Measurements from ENCODE around the gene CAPRIN1. TPM values are rescaled to one million over a fixed set of nuclear protein-coding genes. Genes with fewer than 3 reads are reported as not detected.

CAPRIN1 gene
- total and polyA plus RNA-seq, 2 of the 8 experiments (the other 6 are each of a cell fraction or from before 2014, with no cell fraction given) = 221 to 317 TPM

DNA sequence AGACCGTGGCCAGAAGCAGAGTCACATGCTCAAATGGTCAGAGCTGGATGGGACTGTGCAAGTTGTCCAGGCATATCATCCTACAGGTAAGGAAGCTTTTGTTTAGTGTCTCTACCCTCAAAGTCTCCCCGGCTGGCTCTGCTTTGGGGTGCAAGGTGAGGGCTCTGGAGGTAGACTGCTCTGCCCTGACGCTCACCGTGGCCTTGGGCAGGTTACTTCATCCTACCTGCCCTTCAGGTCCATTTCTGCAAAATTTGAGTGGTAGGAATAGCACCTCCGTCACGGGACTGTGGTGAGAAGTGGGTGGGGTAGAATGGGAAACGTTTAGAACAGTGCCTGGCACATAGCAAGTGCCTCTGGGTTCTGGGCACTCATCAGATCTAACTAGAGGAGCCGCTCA is 96.0 kb downstream of the CAPRIN1 start:
- Histone ChIP-seq H3K23me2 (ENCODE audit: low read depth, low read length) (no peaks in the 10 kb centered on the region), H3K4me2 (ENCODE audit: insufficient read depth in 1 of 2, low read depth in 2 of 2, low read length in 2 of 2) (no peak overlapping the region), H4K91ac (replicated peaks; ENCODE audit: insufficient read length, low read length) (no peak overlapping the region), H3K9me3 (ENCODE audit: insufficient read depth in 2 of 2, low read depth in 1 of 2, low read length in 1 of 2) (no peaks in the 10 kb centered on the region), H3K27me3 (replicated peaks in 1 of 4; ENCODE audit: control insufficient read depth in 3 of 4, extremely low read depth in 1 of 4, insufficient read depth in 3 of 4, low read length in 3 of 4) (no peaks in the 10 kb centered on the region), H2BK5ac (ENCODE audit: low read depth, low read length) (no peak overlapping the region), H2BK12ac (ENCODE audit: low read depth, low read length) (no peak overlapping the region), H3K79me2 (ENCODE audit: control insufficient read depth in 1 of 2, insufficient read depth in 2 of 2, low read length in 2 of 2) (no peaks in the 10 kb centered on the region), H4K5ac (ENCODE audit: insufficient read length, low read depth, low read length) (no peak overlapping the region), H2BK120ac (replicated peaks; ENCODE audit: low read depth, low read length) (no peak overlapping the region), H4K20me1 (replicated peaks in 1 of 2; ENCODE audit: control insufficient read depth in 1 of 2, insufficient read depth in 2 of 2, low read length in 2 of 2) (peaks cover 3 to 10% of the 10 kb centered on the region in 2 experiments), H2BK20ac (ENCODE audit: low read length) (no peak overlapping the region), H2AK5ac (ENCODE audit: low read depth, low read length) (no peak overlapping the region), H3K14ac (ENCODE audit: insufficient read length) (no peak overlapping the region), H3K4me1 (replicated peaks in 1 of 4; ENCODE audit: control insufficient read depth in 3 of 4, insufficient read depth in 4 of 4, low read length in 3 of 4) (no peaks in the 10 kb centered on the region), H3K18ac (ENCODE audit: extremely low read depth, low read length) (no peak overlapping the region), H3K56ac (replicated peaks; ENCODE audit: insufficient read length, low read depth, low read length) (no peak overlapping the region), H2AFZ (ENCODE audit: low read length) (no peak overlapping the region), H4K8ac (ENCODE audit: extremely low read depth, insufficient read depth, low read length) (no peak overlapping the region; the same call in 1 of the 2 replicates), H3K36me3 (ENCODE audit: control insufficient read depth in 2 of 4, insufficient read depth in 4 of 4, low read length in 3 of 4) (peaks cover 25 to 62% (median 41%) of the 10 kb centered on the region in 4 experiments), H3K27ac (ENCODE audit: low read depth, low read length) (no peak overlapping the region), H3K4me3 (ENCODE audit: extremely low read depth in 1 of 4, insufficient read depth in 2 of 4, low read depth in 3 of 4, low read length in 4 of 4) (no peak overlapping the region), H3K23ac (ENCODE audit: insufficient read length) (no peak overlapping the region), H3K4ac (replicated peaks; ENCODE audit: insufficient read length, low read depth, low read length) (no peak overlapping the region), H3K9ac (replicated peaks in 1 of 4; ENCODE audit: extremely low read depth in 1 of 4, low read depth in 3 of 4, low read length in 3 of 4) (no peak overlapping the region), H2BK15ac (ENCODE audit: low read length) (no peak overlapping the region), H3K79me1 (ENCODE audit: low read depth, low read length) (no peaks in the 10 kb centered on the region)
- TF ChIP-seq GABPA (IDR thresholded peaks at IDR 0.05; ENCODE audit: borderline replicate concordance, insufficient read depth, low read length) = no peak
- TF ChIP-seq SAP30 (IDR thresholded peaks at IDR 0.05; ENCODE audit: insufficient read depth, insufficient replicate concordance, low read length) = no peak
- TF ChIP-seq BRCA1 (IDR thresholded peaks at IDR 0.05; ENCODE audit: low read depth, low read length) = no peak
- TF ChIP-seq, protein P1, sequence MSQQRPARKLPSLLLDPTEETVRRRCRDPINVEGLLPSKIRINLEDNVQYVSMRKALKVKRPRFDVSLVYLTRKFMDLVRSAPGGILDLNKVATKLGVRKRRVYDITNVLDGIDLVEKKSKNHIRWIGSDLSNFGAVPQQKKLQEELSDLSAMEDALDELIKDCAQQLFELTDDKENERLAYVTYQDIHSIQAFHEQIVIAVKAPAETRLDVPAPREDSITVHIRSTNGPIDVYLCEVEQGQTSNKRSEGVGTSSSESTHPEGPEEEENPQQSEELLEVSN (IDR thresholded peaks at IDR 0.05) = no peak
- no peak for TF ChIP-seq ASH2L (IDR thresholded peaks at IDR 0.05; ENCODE audit: low read length)
- no peak for TF ChIP-seq TCF12 (IDR thresholded peaks at IDR 0.05; ENCODE audit: low read depth, low read length)
- TF ChIP-seq TAF1 (IDR thresholded peaks at IDR 0.05; ENCODE audit: low read depth, low read length) = no peak
- TF ChIP-seq CHD2 (IDR thresholded peaks at IDR 0.05; ENCODE audit: low read length) = no peak
- no peak for TF ChIP-seq NANOG (IDR thresholded peaks at IDR 0.05; ENCODE audit: insufficient read depth, low read depth, low read length, poor library complexity, severe bottlenecking)
- no peak for TF ChIP-seq CREB1 (IDR thresholded peaks at IDR 0.05)
- no peak for FAIRE-seq
- 92% methylated on average over 8 of the region's 8 CpGs; no CpG with 5 or more reads in 1 of the 2 experiments for WGBS, 2 experiments (ENCODE audit: extremely low coverage in 1 of 2, insufficient coverage in 1 of 2, insufficient read length in 1 of 2, insufficient replicate concordance in 2 of 2, low coverage in 1 of 2, low lambda C conversion rate in 2 of 2, missing lambda C conversion rate in 1 of 2)
- CTCF ChIA-PET (ENCODE audit: partially characterized antibody) = interaction anchor here (1.1 to 5.5 kb wide), 4 partner anchors 8 to 216 kb away, joined by 4 to 42 read pairs (median 5); no protein-coding TSS in a partner anchor
- POLR2A ChIA-PET (ENCODE audit: partially characterized antibody) = interaction anchor here (0.7 to 1.0 kb wide), 2 partner anchors 10 to 15 kb away, joined by 3 read pairs; no protein-coding TSS in a partner anchor
- no peak for DNase-seq (ENCODE audit: low read depth in 1 of 2, low spot score in 2 of 2)
